ENCODE results near the gene NBPF11.
"Not testable (repeated sequence)": the region's sequence is repeated elsewhere in the genome, so short reads cannot be mapped to it uniquely, and the experiment has no call there.

Gene NBPF11

GRCh38 chr1:148151911-148152656, at the start of gene NBPF11:
Gene NBPF11 (minus strand): TSS chr1:148152281. CDS start chr1:148127003, 25,278 bp downstream.
- DNase-seq (ENCODE audit: low spot score) = peak; percentile 95

- DNase-seq (ENCODE audit: low spot score) = not testable (repeated sequence)
Measured at GRCh38 chr1:148197396-148197795, 45.3 kb upstream of the NBPF11 start.

GRCh38 chr1:148196949-148197348, 44.9 kb upstream of the NBPF11 start:
- DNase-seq (ENCODE audit: low spot score) = not testable (repeated sequence)

- DNase-seq (ENCODE audit: low spot score) = not testable (repeated sequence)
Measured at GRCh38 chr1:148195115-148195514, 43.0 kb upstream of the NBPF11 start.

- not testable (repeated sequence) for DNase-seq (ENCODE audit: low spot score)
Measured at GRCh38 chr1:148188768-148189167, 36.7 kb upstream of the NBPF11 start.

- not testable (repeated sequence) for DNase-seq (ENCODE audit: low spot score)
Measured at GRCh38 chr1:148178682-148179081, 26.6 kb upstream of the NBPF11 start.

- DNase-seq (ENCODE audit: low spot score) = not testable (repeated sequence)
Measured at GRCh38 chr1:148175414-148175813, 23.3 kb upstream of the NBPF11 start.

GRCh38 chr1:148171995-148172394, 19.9 kb upstream of the NBPF11 start:
- DNase-seq (ENCODE audit: low spot score) = not testable (repeated sequence)

- peak; percentile 59 for DNase-seq (ENCODE audit: low spot score)
Measured at GRCh38 chr1:148166558-148167492, 14.7 kb upstream of the NBPF11 start.

GRCh38 chr1:148162363-148162762, 10.3 kb upstream of the NBPF11 start:
- DNase-seq (ENCODE audit: low spot score) = no peak

- DNase-seq (ENCODE audit: low spot score) = no peak
Measured at GRCh38 chr1:148161053-148161901, 9.2 kb upstream of the NBPF11 start.

- peak; percentile 1 for DNase-seq (ENCODE audit: low spot score)
Measured at GRCh38 chr1:148160343-148161052, 8.4 kb upstream of the NBPF11 start.

- DNase-seq (ENCODE audit: low spot score) = peak; percentile 1
Measured at GRCh38 chr1:148160048-148160342, 7.9 kb upstream of the NBPF11 start.

- DNase-seq (ENCODE audit: low spot score) = peak; percentile 4
Measured at GRCh38 chr1:148158341-148159003, 6.4 kb upstream of the NBPF11 start.

- not testable (repeated sequence) for DNase-seq (ENCODE audit: low spot score)
Measured at GRCh38 chr1:148157803-148158202, 5.7 kb upstream of the NBPF11 start.

- peak; percentile 59 for DNase-seq (ENCODE audit: low spot score)
Measured at GRCh38 chr1:148155494-148156275, 3.6 kb upstream of the NBPF11 start.

- DNase-seq (ENCODE audit: low spot score) = not testable (repeated sequence)
Measured at GRCh38 chr1:148152795-148153194, 714 bp upstream of the NBPF11 start.

- peak; percentile 59 for DNase-seq (ENCODE audit: low spot score)
Measured at GRCh38 chr1:148151371-148151819, 686 bp downstream of the NBPF11 start.

- DNase-seq (ENCODE audit: low spot score) = peak; percentile 32
Measured at GRCh38 chr1:148150945-148151344, 1.1 kb downstream of the NBPF11 start.

- DNase-seq (ENCODE audit: low spot score) = peak; percentile 1
Measured at GRCh38 chr1:148150014-148150413, 2.1 kb downstream of the NBPF11 start.

All from NAMALWA (cell line).